ENCODE results near the gene FAM50A. TPM values are rescaled to one million over a fixed set of nuclear protein-coding genes. Genes with fewer than 3 reads are reported as not detected.
A peak's percentile ranks its signal among the peaks of the same experiment; 100 is the strongest.

Gene FAM50A
- total RNA-seq, 6 donors from 2014 or later: 59.0 to 144 (median 72.7) TPM

DNA sequence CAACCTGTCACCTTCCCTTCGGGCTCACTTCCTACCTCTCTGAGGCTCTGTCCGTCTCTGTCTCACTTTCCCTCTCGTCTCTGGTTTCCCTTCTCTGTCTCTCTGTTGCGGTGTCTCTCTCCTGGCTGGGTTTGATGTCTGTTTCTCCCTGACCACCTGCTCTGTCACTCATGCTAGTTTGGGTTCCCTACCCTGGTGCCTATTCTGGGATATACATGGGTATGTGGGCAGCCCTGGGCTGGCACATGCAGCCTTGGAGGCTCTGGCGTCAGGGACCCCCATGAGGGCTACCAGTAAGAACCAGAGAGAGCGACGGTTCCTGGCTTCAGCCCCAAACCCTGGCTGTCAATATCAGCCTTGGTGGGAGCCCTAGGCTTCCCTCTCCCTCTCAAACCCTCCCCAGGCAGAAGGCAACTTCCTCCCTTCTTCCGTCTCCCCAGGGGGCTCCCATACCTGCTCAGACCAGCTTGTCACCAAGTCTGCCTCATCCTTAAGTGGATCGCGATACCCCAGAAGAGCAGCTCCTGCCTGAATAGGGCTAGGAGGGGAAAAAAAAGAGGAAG, 35.2 kb upstream of the FAM50A start:
- DNase-seq (no peak), ATAC-seq (ENCODE audit: low FRiP score in 2 of 2) (no peak)
- TF ChIP-seq POLR2A (IDR thresholded peaks at IDR 0.05) (no peak), POLR2AphosphoS5 (IDR thresholded peaks at IDR 0.05) (no peak), EP300 (IDR thresholded peaks at IDR 0.05) (no peak)
- TF ChIP-seq, protein P1, sequence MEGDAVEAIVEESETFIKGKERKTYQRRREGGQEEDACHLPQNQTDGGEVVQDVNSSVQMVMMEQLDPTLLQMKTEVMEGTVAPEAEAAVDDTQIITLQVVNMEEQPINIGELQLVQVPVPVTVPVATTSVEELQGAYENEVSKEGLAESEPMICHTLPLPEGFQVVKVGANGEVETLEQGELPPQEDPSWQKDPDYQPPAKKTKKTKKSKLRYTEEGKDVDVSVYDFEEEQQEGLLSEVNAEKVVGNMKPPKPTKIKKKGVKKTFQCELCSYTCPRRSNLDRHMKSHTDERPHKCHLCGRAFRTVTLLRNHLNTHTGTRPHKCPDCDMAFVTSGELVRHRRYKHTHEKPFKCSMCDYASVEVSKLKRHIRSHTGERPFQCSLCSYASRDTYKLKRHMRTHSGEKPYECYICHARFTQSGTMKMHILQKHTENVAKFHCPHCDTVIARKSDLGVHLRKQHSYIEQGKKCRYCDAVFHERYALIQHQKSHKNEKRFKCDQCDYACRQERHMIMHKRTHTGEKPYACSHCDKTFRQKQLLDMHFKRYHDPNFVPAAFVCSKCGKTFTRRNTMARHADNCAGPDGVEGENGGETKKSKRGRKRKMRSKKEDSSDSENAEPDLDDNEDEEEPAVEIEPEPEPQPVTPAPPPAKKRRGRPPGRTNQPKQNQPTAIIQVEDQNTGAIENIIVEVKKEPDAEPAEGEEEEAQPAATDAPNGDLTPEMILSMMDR (IDR thresholded peaks at IDR 0.05): no peak
- H3K9me3 ChIP-seq: no peaks in the 10 kb centered on the region
- 44% methylated on average over 6 to 10 of the region's 10 CpGs for WGBS, 2 donors
- H3K4me3 ChIP-seq: peak overlapping the region; percentile 19 to 52 (median 37)
- H3K27ac ChIP-seq: peak overlapping the region; percentile 73 to 87 (median 86)
- H3K4me1 ChIP-seq: peaks cover 7 to 25% (median 10%) of the 10 kb centered on the region in 4 donors
- H3K27me3 ChIP-seq: no peaks in the 10 kb centered on the region
- no peaks in the 10 kb centered on the region for H3K36me3 ChIP-seq

DNA sequence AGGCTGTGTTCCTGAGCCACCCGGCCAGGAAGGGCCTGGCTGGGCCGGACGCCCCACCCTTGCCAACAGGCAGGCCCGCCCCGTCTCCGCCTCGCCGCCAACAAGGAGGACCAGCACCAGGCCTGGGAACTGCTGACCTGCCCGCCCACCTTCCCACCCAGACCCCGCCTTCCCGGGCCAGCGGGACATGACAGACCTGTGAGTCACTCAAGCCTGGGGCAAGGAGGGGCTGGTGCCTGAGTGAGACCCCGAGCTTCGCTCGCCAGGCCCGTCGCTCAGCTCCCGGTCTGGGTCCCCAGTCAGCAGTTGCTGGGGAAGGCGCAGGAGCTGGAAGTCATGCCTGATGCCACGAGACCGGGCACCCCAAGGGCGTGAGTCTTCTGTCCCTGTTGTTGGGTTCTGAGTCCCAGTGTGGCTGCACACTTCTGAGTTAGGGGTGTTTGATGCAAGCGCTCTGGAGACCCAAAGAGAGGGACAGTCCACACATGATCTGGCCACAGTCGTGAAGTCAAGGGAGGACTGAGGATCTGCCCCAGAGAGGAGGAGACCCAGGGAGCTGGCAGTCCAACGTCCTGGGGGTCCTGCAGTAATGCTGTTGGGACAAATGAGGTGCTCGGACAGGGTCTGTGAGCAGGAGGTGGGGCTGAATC, 34.6 kb upstream of the FAM50A start, which contains the start of gene DNASE1L1:
Gene DNASE1L1, minus strand, starts transcription at position 33 of the 650 bp plus-strand sequence. CDS start 3,686 bp downstream, outside the sequence.
- ATAC-seq (ENCODE audit: low FRiP score in 2 of 2) (peak; percentile 83 to 89), DNase-seq (peak; percentile 92 to 93)
- 60 to 76% methylated on average over 4 to 20 of the region's 26 CpGs for WGBS, 2 donors
- H3K9me3 ChIP-seq: no peaks in the 10 kb centered on the region
- peak within 1 kb of the TSS; percentile 19 to 52 (median 37) for H3K4me3 ChIP-seq
- no peaks in the 10 kb centered on the region for H3K27me3 ChIP-seq
- H3K4me1 ChIP-seq: peaks cover 7 to 25% (median 10%) of the 10 kb centered on the region in 4 donors
- H3K27ac ChIP-seq: peak within 1 kb of the TSS; percentile 73 to 87 (median 86)
- TF ChIP-seq EP300 (IDR thresholded peaks at IDR 0.05) (peak in 1 of 4 donors; percentile 16), POLR2AphosphoS5 (IDR thresholded peaks at IDR 0.05) (peak; percentile 14 to 64), POLR2A (IDR thresholded peaks at IDR 0.05) (peak in 1 of 4 donors; percentile 45)
- TF ChIP-seq, protein P1 (IDR thresholded peaks at IDR 0.05): no peak
- no peaks in the 10 kb centered on the region for H3K36me3 ChIP-seq

DNA sequence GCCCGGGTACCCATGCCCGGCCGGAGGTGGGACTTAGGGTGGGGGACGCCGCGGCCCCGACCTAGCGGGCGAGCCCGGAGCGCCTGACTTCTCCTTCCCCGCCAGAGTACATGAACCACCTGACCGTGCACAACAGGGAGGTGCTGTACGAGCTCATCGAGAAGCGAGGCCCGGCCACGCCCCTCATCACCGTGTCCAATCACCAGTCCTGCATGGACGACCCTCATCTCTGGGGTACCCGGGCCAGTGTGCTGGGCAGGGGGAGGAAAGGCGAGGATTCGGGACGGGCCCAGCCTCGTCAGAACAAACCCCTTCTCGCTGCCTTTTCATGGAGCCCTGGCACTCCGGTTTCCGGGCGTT, 32.0 kb upstream of the FAM50A start:
- no peaks in the 10 kb centered on the region for H3K9me3 ChIP-seq
- H3K27me3 ChIP-seq: no peaks in the 10 kb centered on the region
- H3K27ac ChIP-seq: peak overlapping the region; percentile 90 to 96 (median 92)
- ATAC-seq (ENCODE audit: low FRiP score in 2 of 2): peak; percentile 69 to 73
- TF ChIP-seq POLR2A (IDR thresholded peaks at IDR 0.05): peak in 1 of 4 donors; percentile 34
- no peak for TF ChIP-seq EP300 (IDR thresholded peaks at IDR 0.05)
- peak in 1 of 2 donors; percentile 39 for TF ChIP-seq POLR2AphosphoS5 (IDR thresholded peaks at IDR 0.05)
- TF ChIP-seq, protein P1 (IDR thresholded peaks at IDR 0.05): no peak
- DNase-seq: peak in 1 of 2 donors; percentile 80
- WGBS, 2 donors: 44% methylated on average over 25 of the region's 29 CpGs; no CpG with 5 or more reads in 1 of the 2 donors
- peak overlapping the region; percentile 54 to 88 (median 72) for H3K4me3 ChIP-seq
- no peaks in the 10 kb centered on the region for H3K36me3 ChIP-seq
- peaks cover 7 to 25% (median 10%) of the 10 kb centered on the region in 4 donors for H3K4me1 ChIP-seq

DNA sequence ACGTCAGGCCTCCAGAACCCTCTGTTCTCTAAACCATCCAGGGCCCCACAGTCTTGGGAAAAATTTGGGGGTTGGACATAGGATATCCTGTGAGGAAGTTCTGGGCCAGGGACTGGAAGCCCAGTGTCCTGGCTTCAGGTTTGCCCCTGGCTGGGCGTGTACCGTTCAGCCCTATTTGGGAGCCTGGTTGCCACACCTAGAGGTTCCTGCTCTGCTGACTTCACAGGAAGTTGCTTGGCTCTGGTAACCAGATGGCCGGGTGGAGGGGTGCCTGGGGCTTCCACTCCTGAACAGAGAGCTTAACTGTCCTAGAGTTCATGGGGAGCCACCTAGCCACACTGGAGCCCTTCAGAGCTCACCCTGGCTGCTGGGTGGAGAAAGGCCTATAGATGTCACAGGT, 31.5 kb upstream of the FAM50A start:
- peak in 1 of 2 donors; percentile 65 for DNase-seq
- peak in 1 of 2 donors; percentile 58 for ATAC-seq (ENCODE audit: low FRiP score in 2 of 2)
- no peaks in the 10 kb centered on the region for H3K27me3 ChIP-seq
- peaks cover 7 to 25% (median 10%) of the 10 kb centered on the region in 4 donors for H3K4me1 ChIP-seq
- H3K9me3 ChIP-seq: no peaks in the 10 kb centered on the region
- H3K27ac ChIP-seq: peak overlapping the region; percentile 90 to 96 (median 92)
- TF ChIP-seq POLR2AphosphoS5 (IDR thresholded peaks at IDR 0.05) (peak; percentile 13 to 20), POLR2A (IDR thresholded peaks at IDR 0.05) (no peak), EP300 (IDR thresholded peaks at IDR 0.05) (no peak)
- TF ChIP-seq, protein P1 (IDR thresholded peaks at IDR 0.05): no peak
- H3K4me3 ChIP-seq: peak overlapping the region in 3 of 4 donors; percentile 63 to 88 (median 82)
- no peaks in the 10 kb centered on the region for H3K36me3 ChIP-seq
- WGBS, 2 donors: 18% methylated on average over 2 of the region's 4 CpGs; no CpG with 5 or more reads in 1 of the 2 donors

All from upper lobe of left lung (tissue), 6 donors.